SKM-1 treated with dmso at 0.1 percent for 144 hours (cell line): ENCODE results near the gene CDC25C.
"Not testable (repeated sequence)": the region's sequence is repeated elsewhere in the genome, so short reads cannot be mapped to it uniquely, and the experiment has no call there.

Experiments used
- DNase-seq: peaks from one replicate; lab custom pipeline; 2025; ENCODE audit not compliant: unreplicated experiment; lab: John Stamatoyannopoulos, UW

Gene CDC25C

GRCh38 chr5:138349852-138350562 lies 18.4 kb upstream of the CDC25C start:
- no peak for DNase-seq

- no peak for DNase-seq
Observed at GRCh38 chr5:138346889-138347288, 15.3 kb upstream of the CDC25C start.

- no peak for DNase-seq
Observed at GRCh38 chr5:138344887-138345622, 13.5 kb upstream of the CDC25C start.

- DNase-seq, result no peak
Observed at GRCh38 chr5:138340008-138340407, 8.4 kb upstream of the CDC25C start.

GRCh38 chr5:138339464-138339863 lies 7.9 kb upstream of the CDC25C start:
- DNase-seq, result peak; percentile 31

GRCh38 chr5:138339091-138339456 lies 7.5 kb upstream of the CDC25C start:
- no peak for DNase-seq

- DNase-seq, result no peak
Observed at GRCh38 chr5:138338411-138339090, 6.9 kb upstream of the CDC25C start.

- peak; percentile 88 for DNase-seq
Observed at GRCh38 chr5:138337685-138338410, 6.2 kb upstream of the CDC25C start, which contains the start of gene FAM53C. FAM53C (plus strand) TSS chr5:138338266; CDS start chr5:138341336, 3,070 bp downstream.

- DNase-seq, result peak; percentile 79
Observed at GRCh38 chr5:138336952-138337684, 5.5 kb upstream of the CDC25C start.

GRCh38 chr5:138334867-138335447 lies 3.4 kb upstream of the CDC25C start:
- DNase-seq, result no peak

- DNase-seq, result no peak
Observed at GRCh38 chr5:138330813-138331448, 673 bp downstream of the CDC25C start.

GRCh38 chr5:138318211-138318610 lies 13.4 kb downstream of the CDC25C start:
- DNase-seq, result not testable (repeated sequence)

- DNase-seq, result no peak
Observed at GRCh38 chr5:138316355-138316754, 15.2 kb downstream of the CDC25C start.

GRCh38 chr5:138315751-138316278 lies 15.8 kb downstream of the CDC25C start:
- DNase-seq, result no peak

- no peak for DNase-seq
Observed at GRCh38 chr5:138305797-138306196, 25.8 kb downstream of the CDC25C start.

GRCh38 chr5:138303372-138303771 lies 28.2 kb downstream of the CDC25C start:
- DNase-seq, result no peak

- no peak for DNase-seq
Observed at GRCh38 chr5:138289296-138289695, 42.3 kb downstream of the CDC25C start.

- DNase-seq, result peak; percentile 15
Observed at GRCh38 chr5:138287246-138287645, 44.4 kb downstream of the CDC25C start.
